NCI-H2227 treated with DMSO at 0.1 percent for 48 hours (cell line): Measurements from ENCODE around the gene ENAH.
"Not testable (repeated sequence)": the region's sequence is repeated elsewhere in the genome, so short reads cannot be mapped to it uniquely, and the experiment has no call there.

Source experiments
- DNase-seq: peaks from one replicate; lab custom pipeline; 2025; lab: John Stamatoyannopoulos, UW

ENAH gene

DNA sequence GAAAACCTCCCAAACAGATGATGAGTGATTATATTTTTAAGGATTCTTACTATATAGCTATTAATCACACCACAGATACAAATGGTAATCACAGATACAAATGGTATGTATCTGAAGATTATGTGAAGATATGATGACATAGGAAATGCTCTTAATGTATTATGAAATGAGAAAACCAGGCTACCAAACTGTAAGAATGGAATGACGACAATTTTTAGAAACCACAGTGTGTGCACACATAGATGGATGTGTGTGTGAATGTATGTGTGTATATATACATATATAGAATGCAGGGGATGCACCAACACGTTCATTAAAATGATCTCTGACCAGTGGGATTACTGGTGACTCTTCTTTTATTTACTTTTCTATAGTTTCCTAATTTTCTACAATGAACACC, 21.5 kb upstream of the ENAH start:
- DNase-seq, result no peak

DNA sequence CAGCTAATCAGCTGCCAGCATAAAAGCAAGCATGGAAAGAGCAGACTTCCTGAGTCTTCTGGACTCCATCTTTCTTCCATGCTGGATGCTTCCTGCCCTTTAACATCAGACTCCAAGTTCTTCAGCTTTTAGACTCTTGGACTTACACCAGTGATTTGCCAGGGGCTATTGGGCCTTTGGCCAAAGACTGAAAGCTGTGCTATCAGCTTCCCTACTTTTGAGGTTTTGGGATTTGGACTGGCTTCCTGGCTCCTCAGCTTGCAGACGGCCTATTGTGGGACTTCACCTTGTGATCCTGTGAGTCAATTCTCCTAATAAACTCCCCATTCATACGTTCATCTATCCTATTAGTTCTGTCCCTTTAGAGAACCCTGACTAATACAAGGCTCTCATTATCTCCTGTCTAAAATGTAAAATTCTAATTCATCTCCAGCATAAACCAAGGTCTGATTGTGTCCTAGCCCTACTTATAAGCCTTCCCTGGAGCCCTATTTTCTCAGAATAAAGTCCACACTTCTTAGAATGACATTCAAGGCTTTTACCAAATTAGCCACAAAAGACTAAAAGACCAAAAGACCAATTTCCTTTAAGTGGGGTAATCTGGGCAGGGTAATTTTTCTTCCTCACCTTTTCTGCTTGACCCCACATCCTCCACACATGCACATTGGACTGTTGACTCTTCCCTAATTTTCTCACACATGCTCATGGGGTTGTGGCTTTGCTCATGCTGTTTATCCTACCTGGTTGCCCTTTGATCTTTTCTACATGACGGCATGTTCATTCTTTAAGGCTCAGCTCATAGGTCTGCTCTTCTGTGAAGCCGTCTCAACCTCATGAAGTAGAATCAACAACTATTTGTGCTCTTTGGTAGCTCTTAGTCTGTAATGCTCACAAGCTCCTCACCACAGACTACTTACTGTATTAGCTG, 18.1 kb upstream of the ENAH start:
- no peak for DNase-seq

DNA sequence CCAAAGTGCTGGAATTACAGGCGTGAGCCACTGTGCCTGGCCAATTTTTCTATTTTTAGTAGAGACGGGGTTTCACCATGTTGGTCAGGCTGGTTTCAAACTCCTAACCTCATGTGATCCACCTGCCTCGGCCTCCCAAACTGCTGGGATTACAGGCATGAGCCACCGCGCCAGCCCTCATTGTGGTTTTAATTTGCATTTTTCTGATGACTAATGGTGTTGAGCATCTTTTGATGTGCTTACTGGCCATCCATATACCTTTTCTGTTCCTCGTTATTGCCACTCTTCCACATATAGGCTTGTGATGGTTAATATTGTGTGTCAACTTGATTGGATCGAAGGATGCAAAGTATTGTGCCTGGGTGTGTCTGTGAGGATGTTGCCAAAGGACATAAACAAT, 17.4 kb upstream of the ENAH start:
- DNase-seq, result no peak

DNA sequence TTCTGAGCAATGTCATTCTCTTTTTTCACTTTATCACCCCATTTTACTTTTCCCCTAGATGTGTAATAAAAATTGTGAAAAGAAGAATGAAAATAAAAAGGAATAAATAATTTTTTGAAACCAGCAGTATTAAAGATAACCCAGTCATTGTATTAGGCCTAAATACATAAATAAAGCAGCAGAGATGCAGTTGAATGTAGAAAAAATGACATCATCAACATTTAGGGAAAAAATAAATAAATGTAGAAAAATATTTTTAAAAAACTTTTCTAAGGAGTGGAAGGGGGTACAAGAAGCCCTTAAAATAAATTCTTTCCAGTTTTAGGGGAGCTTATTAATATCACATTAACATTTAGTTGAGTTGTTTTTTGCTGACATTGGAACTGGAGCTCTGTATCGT, 15.3 kb upstream of the ENAH start:
- DNase-seq, result no peak

DNA sequence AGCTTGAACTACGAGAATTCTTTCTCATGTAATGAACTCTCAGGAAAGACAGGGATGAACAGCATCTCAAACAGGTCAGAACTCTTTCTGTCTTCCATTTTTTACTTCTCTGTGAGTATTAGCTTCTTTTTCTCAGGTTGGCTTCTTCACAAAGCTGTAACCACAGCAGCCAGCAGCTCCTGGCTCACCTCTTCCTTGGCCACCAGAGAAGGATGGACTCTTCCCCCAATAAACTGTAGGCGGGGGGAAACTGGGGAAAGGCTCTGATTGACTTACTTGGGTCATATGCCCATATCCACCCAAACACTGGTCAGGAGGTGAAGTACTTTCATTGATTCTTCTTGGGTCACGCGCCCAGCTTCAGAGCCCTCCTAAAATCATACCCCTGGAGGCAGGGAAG, 14.4 kb upstream of the ENAH start:
- DNase-seq, result no peak

DNA sequence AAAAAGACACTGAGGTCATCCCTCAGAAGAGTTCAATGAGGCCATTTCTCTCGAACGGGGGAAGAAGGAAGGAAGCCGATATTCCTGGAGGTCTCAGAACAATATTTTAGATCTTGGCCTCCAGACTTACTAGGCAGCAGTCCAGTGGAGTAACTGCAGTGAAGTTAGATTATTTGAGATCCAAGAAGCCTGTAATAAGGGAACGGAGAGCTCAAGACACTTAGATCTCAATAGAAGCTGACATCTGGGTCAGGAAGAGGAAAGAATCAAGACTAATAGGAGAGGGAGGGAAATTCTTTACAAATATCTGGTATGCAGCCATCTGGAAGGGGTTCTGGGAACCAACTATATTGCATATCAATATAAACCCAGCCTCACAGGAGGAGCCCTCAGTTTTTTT, 13.6 kb upstream of the ENAH start:
- no peak for DNase-seq

DNA sequence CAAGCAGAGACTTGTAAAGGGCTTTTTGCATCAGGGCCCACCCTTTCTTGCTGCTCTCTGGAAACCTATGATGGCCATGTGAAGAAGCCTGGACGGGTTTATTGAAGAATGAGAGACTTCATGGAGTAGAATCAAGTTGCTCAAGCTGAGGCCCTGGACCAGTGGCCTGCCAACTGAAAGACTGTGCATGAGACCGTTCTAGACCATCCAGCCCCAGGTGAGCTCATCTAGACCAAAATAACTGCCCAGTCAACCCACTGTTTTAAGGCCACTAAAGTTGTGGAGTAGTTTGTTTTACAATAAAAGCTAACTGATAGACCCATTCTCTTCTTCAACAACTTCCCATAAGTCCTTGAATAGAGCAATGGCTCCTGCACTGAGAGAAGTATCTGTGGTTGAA, 11.8 kb upstream of the ENAH start:
- no peak for DNase-seq

DNA sequence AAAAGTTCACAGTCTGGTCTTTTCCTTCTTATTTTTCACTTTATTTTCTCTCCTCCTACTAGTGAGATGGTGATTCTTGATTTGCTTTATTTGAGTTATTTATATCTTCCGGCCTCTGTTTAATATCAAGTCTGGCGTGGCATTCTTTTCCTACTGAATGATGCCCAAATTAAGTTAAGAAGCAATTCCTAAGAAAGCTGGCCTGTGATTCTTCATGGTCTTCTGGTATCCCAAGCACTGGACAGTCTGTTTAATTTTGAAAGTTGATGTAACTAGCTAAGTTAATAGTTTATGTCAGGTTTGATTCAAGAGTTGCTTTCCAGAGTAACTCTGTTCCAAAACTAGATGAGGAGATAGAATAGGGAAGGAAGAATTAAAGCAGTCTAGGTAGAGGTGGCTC, 9.2 kb upstream of the ENAH start:
- DNase-seq, result no peak

DNA sequence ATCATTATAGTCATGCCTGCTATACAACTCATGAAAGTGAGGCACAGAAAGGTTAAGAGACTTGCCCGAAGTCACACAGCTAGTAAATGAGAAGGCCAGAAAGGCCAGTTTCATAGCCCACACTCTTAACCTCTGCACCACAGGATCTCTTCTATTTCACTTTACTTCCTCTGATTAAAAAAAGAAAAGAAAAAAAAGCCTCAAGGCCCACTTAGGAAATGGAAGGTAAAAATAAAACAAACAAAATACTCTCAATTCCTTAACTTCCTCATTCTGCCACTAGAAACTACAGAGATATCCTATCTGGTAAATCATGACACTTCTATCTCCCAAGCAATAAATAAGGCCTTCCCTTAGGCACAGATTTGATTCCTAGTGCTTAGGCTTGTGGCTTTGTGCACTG, 7.6 kb upstream of the ENAH start:
- no peak for DNase-seq

DNA sequence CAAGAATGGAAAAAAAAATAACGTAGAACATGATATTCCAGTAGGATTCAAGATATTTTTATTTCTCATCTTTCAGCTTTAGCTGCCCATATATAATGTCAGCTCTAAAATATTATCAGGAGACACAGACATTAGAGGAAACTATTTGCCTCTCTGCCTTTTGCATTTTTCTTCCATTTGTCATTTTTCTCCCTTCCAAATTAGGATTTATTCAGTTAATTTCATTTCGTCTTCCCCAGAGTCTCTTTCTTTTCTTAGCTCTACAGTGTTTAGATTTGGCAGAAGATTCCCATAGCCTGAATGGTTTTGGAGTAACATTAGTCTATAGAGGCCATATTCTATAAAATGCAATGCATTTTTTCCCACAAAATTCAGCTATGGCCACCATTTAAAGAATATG, 5.1 kb upstream of the ENAH start:
- DNase-seq, result no peak

DNA sequence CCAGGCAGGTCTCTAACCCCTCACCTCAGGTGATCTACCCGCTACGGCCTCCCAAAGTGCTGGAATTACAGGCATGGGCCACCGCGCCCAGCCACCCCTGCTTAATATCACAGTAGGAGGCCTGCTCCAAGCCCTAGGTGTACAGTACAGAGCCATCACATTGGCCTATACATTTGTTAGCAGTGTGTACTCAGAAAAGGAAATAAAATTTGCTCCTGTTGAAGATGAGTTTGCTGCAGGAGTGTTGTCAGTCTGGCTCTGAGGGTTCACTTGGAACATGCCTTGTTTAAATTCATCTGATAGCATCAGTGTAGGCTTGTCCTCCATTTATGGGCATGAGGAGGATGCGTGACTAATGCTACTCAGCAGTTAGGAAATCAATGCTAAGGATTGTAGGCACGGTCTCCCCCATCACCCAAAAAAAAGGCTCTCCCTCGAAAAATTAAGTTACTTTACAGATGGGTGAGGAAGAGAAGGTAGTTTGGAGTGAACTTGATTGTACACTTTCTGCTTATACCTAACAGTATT, 4.6 kb upstream of the ENAH start:
- DNase-seq, result no peak

DNA sequence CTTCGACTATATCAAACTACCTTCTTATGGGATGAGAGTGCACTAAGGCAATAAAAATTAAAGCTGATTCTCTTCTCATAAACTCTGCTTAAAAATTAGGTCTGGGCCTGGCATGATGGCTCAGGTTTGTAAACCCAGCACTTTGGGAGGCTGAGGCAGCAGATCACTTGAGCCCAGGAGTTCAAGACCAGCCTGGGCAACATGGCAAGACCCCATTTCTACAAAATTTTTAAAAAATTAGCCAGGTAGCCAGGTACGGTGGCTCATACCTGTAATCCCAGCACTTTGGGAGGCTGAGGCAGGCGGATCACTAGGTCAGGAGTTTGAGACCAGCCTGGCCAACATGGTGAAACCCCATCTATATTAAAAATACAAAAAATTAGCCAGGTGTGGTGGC, 3.3 kb upstream of the ENAH start:
- DNase-seq, result not testable (repeated sequence)

DNA sequence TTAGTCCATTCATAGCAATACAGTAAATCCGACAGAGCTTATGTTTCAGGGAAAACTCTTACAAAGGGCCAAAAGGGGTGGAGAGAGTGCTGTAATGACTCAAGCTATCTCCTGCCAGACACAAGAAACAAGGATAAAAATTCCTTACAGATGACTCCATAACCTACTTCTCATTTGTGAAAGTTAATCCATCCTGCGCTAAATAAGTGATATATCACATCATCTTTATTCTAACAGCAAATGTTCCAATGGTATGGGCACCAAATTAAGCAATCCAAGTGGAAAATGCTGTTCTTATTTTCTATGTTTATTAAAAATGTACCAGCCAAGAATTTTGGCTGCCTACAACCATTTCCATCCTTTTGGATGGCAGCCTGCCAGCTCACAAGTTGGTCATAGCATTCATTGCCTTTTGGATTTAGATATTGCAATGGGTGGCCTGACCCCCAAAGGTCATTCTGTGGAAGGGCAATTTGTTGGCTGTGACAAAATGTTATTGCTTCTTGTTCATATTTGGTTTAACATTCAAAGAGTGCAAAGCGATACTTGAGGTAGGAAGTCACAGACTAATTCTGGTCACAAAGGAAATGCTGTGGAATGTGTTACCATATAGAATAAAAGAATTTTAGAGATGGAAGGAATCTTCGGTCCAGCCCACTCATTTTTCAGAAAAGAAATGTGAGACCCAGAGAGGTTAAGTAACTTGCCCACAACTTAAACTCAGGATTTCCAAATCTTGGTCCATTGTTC, 2.8 kb upstream of the ENAH start:
- peak; percentile 44 for DNase-seq

DNA sequence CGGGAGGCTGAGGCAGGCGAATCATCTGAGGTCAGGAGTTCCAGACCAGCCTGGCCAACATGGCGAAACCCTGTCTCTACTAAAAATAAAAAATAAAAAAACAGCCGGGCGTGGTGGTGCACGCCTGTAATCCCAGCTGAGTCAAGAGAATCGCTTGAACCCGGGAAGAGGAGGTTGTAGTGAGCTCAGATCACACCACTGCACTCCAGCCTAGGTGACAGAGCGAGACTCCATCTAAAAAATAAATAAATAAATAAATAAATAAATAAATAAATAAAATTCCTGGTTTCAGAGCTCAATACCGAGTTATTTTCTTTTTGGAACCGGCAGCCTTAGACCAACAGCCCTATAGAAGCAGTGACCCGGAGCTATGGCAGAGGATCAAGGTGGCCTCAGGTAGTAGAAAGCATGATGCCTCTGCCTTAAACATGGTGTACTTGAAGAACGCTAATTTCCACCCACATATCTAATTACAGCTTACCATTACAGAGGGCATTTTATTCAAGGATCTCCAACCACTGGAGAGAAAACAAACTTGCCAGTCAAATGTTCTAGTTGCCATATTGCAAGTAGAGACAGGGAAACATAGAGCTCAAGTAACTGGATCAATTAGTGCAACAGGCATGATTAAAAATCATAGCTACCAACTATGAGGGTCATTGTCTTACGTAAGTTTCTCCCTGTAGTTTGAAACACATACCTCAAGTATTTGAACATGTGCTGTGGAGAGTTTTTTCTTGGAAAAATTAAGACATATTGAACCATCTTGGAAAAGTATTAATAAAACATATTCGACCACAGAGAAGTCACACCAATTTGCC, 2.0 kb upstream of the ENAH start:
- no peak for DNase-seq

DNA sequence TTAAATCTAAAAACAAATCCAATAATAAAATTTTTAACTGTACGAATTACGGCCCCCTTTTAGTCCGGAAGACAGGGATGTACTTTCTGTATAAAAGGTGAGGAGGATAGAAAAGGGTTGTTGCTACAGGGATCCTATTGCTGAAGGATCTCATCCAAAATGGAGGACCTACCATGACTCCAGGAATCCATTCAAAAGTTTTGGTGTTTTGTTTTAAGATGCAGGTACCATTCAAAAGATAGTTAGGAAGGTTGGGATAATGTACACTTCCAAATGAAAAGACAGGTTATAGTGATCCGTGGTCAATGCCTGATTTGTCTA, 1.3 kb upstream of the ENAH start:
- no peak for DNase-seq

DNA sequence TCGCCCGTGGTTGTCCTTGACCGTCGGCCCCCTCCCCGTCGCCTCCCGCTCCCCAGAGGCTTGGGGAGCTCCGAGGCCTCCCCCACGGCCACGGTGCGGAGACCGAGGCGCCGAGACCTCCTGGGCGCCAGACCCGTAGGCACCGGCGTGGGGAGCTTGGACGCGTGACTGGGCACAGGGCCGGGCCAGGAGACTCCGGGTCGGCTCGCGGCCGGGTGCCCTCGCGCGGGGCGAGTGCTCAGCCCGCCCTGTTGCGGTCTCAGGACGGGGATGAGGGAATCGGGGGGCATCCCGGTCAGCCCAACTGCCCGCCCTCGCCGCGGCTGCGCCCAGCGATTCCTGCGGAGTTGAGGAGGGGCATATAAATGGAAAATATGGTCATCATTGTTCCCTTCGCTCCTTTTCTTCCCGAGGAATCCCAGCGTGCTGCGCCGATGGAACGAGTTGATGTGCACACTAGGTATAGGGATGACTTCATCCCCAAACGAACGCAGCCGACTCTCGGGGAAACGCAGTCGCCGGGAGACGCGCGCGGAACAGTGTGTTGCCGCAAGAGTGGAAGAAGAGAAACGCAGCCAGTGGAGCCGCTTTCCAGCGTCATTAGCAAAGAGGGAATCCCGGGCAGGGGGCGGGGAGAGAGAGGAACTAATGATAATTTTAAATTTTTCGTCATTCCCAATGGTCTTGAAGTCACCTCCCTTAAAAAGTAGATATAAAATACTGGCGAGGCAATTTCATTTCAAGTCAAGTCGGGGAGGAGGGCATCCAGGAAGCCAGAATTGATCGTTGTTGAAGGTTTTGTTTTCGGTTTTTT, 747 bp upstream of the ENAH start:
- peak; percentile 73 for DNase-seq

DNA sequence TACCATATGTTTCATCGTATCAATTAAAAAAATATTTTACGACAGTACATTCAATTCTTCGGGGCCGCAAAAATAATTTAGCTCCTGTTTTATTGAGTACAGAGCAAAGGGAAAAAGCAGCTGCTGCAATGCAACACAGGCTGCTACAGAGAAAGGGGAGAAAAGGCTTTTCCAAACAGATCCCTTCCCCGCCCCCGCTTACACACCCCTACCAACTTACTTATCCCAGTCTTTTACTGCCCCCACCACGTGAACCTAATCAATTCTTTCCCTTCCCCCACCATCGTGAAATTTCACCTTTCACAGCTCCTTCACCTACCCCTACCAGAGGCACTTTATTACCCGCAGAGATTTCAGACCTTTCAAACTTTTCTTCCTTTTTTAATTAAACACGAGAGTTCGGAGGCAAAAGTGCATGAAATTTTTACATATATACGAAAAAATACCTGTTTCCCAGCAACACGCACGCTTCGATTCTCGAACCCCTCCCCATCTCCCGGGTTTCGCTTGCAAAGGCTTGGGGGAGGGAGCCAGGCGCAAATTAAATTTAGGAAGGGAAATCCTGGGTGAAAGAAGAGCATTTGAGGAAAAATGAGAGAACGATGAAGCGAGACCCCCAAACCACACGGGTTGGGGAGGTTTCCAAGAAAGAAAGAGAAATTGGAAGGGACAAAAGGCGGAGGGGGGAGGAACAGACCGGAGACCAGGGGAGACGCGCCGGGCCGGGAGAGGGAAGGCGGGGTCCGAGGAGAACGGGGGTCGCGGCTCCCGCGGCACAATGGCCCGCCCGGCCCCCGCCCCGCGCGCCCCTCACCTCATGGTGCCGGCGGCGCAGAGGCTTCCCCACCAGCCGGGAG, 823 bp downstream of the ENAH start:
- DNase-seq, result peak; percentile 49

DNA sequence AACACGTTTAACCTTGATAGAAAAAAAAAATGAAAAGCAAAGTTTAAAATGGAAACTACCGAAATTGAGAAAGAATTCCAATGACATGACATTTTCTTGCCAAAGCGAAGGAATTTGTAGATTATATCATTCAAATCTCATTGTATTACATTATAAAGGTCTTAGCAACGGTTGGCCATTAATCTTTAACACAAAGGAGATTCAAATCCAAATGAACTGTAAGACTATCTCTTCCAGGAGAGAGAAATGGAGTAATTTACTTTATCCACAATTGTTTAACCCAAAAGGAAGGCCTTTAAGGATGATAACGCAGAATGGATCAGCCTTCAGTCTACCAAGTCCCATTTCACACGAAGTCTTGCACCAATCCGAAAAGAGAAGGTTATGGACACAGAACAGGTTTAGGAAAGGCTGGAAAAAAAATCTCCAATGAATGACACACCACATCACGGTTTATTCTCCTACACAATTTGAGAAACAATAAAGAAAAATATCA, 1.5 kb downstream of the ENAH start:
- DNase-seq, result no peak

DNA sequence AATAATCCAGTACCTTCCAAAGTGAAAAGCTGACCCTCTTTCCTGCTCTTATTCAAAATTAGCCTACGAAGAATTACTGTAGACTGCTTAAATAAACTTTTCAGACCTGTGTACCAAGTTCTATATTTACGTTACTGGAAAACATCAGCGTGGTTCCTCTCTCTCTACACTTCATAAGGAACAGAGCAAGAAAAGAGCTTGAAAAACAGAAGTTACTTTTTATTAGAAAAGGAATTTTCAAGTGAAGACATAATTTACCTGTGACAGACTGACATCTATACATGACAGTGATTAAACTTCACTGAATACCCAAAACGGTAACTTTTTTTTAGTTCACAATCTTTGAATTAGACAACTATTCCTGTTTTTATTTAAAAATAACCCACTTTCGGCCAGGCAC, 2.7 kb downstream of the ENAH start:
- DNase-seq, result no peak

DNA sequence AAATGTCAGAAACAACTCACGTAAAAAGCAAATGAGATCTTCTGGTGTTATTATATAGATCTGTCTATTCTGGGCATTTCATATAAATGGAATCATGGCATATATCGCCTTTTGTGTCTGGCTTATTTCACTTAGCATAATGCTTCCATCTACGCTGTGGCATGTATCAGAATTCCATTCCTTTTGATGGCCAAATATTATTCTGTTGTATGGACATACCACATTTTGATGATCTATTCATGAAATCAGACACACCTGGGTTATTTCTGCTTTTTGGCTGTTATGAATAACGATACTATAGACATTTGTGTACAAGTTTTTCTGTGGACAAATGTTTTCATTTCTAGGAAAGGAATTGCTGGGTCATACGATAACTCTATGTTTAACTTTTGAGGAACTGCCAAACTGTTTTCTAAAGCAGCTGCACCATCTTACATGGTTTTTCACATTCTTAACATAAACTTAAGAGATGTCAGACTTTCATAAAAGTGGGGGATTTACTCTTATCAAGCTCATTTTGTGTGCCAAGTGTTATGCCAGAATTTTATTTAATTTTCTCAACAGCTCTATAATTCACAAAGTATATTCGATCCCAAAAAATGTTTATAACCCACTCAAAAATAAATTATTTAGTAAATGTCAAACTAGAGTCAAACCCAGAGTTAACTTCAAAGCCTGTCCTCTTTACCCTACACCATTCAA, 7.6 kb downstream of the ENAH start:
- no peak for DNase-seq
